HG03066 (cell line): ENCODE measurements around the gene NT5DC4.
A peak's percentile ranks its signal among the peaks of the same experiment; 100 is the strongest.

Experiments used
- ATAC-seq: cut with Tn5 transposase; IDR thresholded peaks from one replicate; pipeline ENCODE4 v1.9.1; 2021; ENCODE audit warnings: low read depth; ENCODE audit not compliant: unreplicated experiment

The NT5DC4 gene

GRCh38 chr2:112720785-112721184, at the start of gene NT5DC4:
TSS of gene NT5DC4 (plus strand) at chr2:112721020. CDS start at chr2:112721080, 60 bp downstream.
- no peak for ATAC-seq

DNA sequence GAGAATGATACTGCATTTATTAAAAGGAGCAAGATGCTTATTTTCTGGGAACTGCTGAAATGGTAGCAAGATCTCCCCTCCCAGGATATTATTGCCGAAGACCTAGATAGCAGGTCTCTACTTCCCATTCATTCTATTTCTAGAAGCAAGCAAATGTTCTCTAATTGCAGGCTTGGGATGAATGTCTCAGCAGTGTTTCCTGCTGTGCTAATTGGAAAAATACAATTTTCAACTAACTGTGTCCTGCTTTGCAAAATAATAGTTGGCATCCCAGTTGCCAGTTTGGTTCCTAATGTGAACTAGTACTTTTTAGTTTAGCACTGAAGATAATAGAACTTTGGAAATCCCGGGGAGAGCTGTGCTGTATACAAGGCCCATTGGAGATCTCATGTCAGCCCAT, 49.0 kb upstream of the NT5DC4 start:
- no peak for ATAC-seq

GRCh38 chr2:112673008-112673407, 47.8 kb upstream of the NT5DC4 start:
- no peak for ATAC-seq

DNA sequence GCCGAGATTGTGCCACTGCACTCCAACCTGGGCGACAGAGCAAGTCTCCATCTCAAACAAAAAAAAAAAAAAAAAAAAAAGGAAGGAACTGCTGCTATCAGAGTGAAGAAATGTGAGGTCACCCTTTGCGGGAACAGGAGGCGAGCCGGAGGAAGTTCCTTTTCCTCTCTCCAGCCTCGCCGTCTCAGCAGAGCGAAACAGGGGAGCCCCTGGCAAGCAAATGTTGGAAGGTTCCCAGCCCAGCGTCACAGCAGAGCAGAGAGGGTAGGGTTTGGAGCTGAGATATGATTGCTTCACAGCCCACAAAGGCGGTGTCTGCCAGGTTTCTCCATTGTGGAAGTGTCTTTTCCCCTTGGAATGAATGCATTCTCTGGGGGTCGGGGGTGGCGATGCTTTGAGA, 46.6 kb upstream of the NT5DC4 start:
- no peak for ATAC-seq

- ATAC-seq: no peak
These were observed 41.3 kb upstream of the NT5DC4 start for GRCh38 chr2:112679484-112679883.

- ATAC-seq: no peak
These were observed 40.1 kb upstream of the NT5DC4 start for GRCh38 chr2:112680666-112681101.

GRCh38 chr2:112682101-112682500, 38.7 kb upstream of the NT5DC4 start:
- no peak for ATAC-seq

GRCh38 chr2:112683550-112684414, 37.0 kb upstream of the NT5DC4 start:
- no peak for ATAC-seq

DNA sequence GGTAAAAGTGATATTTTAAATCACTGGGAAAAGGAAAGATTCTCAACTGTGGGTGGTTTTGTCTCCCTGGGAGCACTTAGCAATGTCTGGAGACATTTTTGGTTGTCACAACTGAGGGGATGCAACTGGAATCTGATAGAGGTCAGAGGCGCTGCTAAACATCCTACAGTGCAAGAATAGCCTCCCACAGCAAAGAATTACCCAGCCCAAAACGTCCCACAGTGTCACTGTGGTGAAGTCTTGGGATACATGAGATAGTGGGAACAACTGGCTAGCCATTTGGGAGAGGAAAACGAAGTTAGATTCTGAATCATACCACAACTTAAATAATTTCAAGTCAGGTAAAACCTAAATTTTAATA, 36.4 kb upstream of the NT5DC4 start:
- ATAC-seq: no peak

GRCh38 chr2:112685271-112685884, 35.4 kb upstream of the NT5DC4 start:
- ATAC-seq: no peak

GRCh38 chr2:112686348-112687217, 34.2 kb upstream of the NT5DC4 start:
- ATAC-seq: no peak

DNA sequence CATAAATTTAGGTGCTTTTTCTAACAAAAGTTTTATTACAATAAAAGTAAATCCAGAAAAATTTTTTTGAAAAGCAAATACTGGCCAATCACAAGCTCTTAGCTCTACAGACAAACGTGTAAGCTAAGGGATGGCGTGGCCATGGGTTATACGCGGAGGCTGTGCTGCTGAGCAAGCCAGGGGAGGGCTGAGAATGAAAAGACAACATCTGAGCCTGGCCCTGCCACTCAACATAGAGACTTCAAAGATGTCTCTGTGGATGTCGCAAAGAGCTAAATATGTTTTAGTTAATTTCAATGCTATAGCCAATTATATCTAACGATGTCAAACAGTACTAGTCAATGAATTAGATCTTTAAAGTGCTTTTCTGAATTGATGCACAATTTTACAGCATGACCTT, 33.3 kb upstream of the NT5DC4 start:
- no peak for ATAC-seq

DNA sequence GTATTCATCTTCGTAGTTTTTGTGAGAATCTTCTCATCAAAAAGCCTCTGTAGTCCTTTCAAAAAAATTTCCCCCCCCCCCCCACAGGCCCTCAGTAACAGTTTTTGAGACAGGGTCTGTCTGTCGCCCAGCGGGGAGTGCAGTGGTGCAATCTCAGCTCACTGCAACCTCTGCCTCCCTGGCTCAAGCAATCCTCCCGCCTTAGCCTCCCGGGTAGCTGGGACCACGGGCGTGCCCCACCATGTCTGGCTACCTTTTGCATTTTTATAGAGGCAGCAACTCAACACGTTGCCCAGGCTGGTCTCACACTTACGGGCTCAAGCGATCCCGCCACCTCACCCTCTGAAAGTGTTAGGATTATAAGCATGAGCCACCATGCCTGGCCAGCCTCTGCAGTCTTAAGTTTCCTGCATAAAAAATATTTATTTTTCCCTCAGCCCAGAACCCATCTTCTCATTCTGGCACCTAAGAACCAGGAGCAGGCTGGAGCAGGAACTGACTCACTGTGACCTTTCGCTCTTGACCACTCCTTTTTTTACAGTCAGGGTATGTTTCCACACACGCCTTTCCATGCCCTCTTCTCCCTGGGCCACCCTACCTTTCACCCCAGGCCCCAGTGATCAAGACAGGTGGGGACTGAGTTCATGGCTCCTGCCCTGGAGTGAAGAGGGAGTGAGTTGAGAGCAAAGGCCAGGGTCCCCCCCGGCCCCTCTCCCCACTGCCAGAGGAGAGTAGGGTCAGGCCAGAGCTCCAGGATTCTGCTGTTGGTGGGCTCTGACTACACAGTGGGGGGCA, 32.5 kb upstream of the NT5DC4 start:
- no peak for ATAC-seq

DNA sequence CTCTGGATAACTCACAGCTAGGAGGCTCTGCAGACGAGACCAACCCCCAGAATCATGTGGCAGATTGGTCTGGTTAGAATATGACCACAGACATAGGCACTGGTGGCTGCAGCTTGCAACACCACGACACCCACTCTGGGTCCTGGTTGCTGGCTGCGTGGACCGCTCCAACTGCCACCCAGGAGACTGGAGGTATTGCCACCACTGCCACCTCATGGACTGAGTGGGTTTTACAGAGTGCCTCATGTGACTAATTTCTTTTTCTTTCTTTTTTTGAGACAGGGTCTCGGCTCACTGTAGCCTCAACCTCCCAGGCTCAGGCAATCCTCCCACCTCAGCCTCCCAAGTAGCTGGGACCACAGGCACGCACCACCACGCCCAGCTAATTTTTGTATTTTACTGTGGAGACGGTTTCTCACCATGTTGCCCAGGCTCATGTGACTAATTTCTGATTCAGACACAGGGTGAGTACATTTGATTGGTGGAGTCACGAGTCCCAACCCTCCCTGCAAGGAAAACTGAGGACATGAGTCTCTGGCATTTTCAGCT, 29.9 kb upstream of the NT5DC4 start:
- no peak for ATAC-seq

GRCh38 chr2:112691881-112692281, 28.9 kb upstream of the NT5DC4 start:
- no peak for ATAC-seq

GRCh38 chr2:112692495-112692911, 28.3 kb upstream of the NT5DC4 start:
- ATAC-seq: peak; percentile 87

- no peak for ATAC-seq
These were observed 27.9 kb upstream of the NT5DC4 start for GRCh38 chr2:112692918-112693317.

- no peak for ATAC-seq
These were observed 27.2 kb upstream of the NT5DC4 start for GRCh38 chr2:112693596-112693995.

DNA sequence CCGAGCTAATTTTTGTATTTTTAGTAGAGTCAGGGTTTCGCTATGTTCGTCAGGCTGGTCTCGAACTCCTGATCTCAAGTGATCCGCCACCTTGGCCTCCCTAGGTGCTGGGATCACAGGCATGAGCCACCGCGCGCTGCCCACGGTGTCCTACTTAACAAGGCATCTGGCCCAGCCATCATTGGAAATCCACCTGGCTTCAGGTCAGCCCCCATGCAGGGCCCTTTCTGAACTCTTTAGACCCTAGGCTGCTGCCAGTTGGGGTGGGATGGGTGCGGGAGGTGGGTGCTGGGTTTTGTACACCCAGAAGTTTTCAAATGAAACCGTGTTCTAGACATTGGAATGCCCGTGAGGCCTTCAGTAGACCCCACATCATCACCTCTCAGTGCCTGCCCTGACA, 26.6 kb upstream of the NT5DC4 start:
- ATAC-seq: no peak
